Uterus (tissue), 4 donors: ENCODE results near the gene EIF3I. TPM values are rescaled to one million over a fixed set of nuclear protein-coding genes. Genes with fewer than 3 reads are reported as not detected.

ENCODE experiments used
- DNase-seq, 2 donors: peaks; one replicate each; pipeline ENCODE4 v3.0.0-alpha.2; 2019 to 2020
- H3K27ac ChIP-seq, 2 donors: fragments of 200-600 bp; sonication (generic); 1 replicate in 1 of 2; 2 replicates in 1 of 2; pipeline ENCODE4 v1.5.1; 2016 to 2018
- H3K27me3 ChIP-seq, 2 donors: fragments of 200-600 bp; sonication (generic); one replicate each; pipeline ENCODE4 v1.5.1; 2018 to 2019; ENCODE audit warnings: control low read depth in 1 of 2
- H3K36me3 ChIP-seq, 2 donors: fragments of 200-600 bp; sonication (generic); one replicate each; pipeline ENCODE4 v1.5.1; 2019; ENCODE audit warnings: control low read depth in 1 of 2
- H3K4me1 ChIP-seq, 2 donors: fragments of 200-600 bp; sonication (generic); one replicate each; pipeline ENCODE4 v1.5.1; 2018 to 2019; ENCODE audit warnings: control low read depth in 1 of 2
- H3K4me3 ChIP-seq, 2 donors: fragments of 200-600 bp; sonication (generic); 1 replicate in 1 of 2; 2 replicates in 1 of 2; pipeline ENCODE4 v1.5.1; 2018 to 2019; ENCODE audit warnings: mild to moderate bottlenecking in 1 of 2
- H3K9me3 ChIP-seq, 2 donors: fragments of 200-600 bp; sonication (generic); one replicate each; pipeline ENCODE4 v1.5.1; 2019; ENCODE audit warnings: control low read depth in 1 of 2
- CTCF ChIP-seq, 4 experiments: fragments of 200-600 bp in 2 of 4; fragments of 450-650 bp in 2 of 4; sonication (generic) in 2 of 4; IDR thresholded peaks; one replicate each; pipeline ENCODE4 v1.5.1; 2016 to 2019; ENCODE audit warnings: antibody characterized with exemption in 4 of 4, mild to moderate bottlenecking in 2 of 4, moderate library complexity in 1 of 4
- POLR2A ChIP-seq, 2 donors: fragments of 450-650 bp; IDR thresholded peaks; one replicate each; pipeline ENCODE4 v1.6.1; 2016; ENCODE audit warnings: antibody characterized with exemption in 2 of 2, mild to moderate bottlenecking in 1 of 2, moderate library complexity in 1 of 2
- intact Hi-C: fragments of 100-400 bp; cut with DNase I; formaldehyde crosslinking; loops from one replicate; pipeline ENCODE4 v1.15.1; 2023; ENCODE audit warnings: low total_unique reads
- total RNA-seq, 4 donors: library from RNA; depleted of rRNA in 3 of 4; stranded (reverse); fragments of >200 nt in 3 of 4; gene quantifications; one replicate each; pipeline versions ENCODE4 v1.1.0 to v1.2.4, GENCODE V29; 2014 to 2023
- donor health status: DM: yes; HTN: yes; CAD: no.

Gene EIF3I
- total RNA-seq, 4 donors from 2014 or later = 111 to 246 (median 143) TPM

- DNase-seq = peak; percentile 74 to 77
- TF ChIP-seq CTCF (IDR thresholded peaks at IDR 0.05) (no peak), POLR2A (IDR thresholded peaks at IDR 0.05) (peak in 1 of 2 donors; percentile 25)
- Histone ChIP-seq H3K9me3 (no peaks in the 10 kb centered on the region), H3K4me3 (peak within 1 kb of the TSS; percentile 51 to 73), H3K27me3 (no peaks in the 10 kb centered on the region), H3K36me3 (no peaks in the 10 kb centered on the region), H3K4me1 (peaks cover 0 to 19% of the 10 kb centered on the region in 2 donors), H3K27ac (peak within 1 kb of the TSS; percentile 81 to 90)
- intact Hi-C loops = no loop called here
Measured at GRCh38 chr1:32200226-32201010, 21.8 kb upstream of the EIF3I start, which contains the start of gene CCDC28B. Gene CCDC28B (plus strand): TSS chr1:32200595. CDS start chr1:32201936, 1,341 bp downstream.

DNA sequence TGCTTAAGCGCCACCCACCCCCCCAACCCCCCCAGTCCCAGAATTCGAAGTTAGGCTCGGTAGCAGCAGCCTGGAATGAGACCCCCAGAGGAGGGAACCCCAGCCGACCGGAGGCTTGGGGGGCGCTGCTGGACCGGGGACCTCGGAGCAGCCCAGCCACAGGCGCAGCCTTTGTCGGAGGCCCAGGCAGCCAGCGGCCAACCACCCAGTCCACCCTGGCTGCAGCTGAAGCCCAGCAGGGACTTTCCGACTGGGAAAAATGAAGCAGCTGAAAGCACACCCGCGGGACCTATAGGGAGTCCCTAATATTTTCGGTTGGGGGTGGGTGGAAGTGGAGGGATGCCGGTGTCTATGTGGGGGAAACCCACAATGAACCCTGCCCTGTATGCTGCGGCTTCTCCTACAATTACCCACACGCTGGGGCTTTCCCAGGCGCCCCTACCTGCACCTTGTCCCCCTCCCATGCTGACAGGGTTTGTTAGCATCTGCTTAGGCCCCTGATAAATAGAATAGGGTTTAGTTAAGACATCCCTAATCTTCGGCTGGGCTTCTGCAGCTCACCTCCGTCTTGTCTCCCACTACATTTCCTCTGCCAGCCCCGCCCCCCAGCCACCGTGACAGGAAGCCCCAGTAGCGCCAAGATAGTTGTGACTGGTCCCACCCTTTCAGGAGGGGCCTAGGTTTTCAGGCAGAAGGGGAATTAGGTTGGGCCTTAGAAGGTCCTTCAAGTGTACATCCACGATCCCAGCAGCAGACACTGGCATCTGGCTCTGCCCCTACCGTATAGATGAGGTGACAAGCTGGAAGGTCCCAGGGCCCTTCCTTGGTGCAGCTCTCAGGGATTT, 21.0 kb upstream of the EIF3I start:
- intact Hi-C loops = no loop called here
- Histone ChIP-seq H3K27ac (peak overlapping the region; percentile 81 to 90), H3K4me1 (peaks cover 0 to 19% of the 10 kb centered on the region in 2 donors), H3K27me3 (no peaks in the 10 kb centered on the region), H3K9me3 (no peaks in the 10 kb centered on the region), H3K36me3 (no peaks in the 10 kb centered on the region), H3K4me3 (peak overlapping the region; percentile 51 to 73)
- peak; percentile 66 to 68 for DNase-seq
- TF ChIP-seq CTCF (IDR thresholded peaks at IDR 0.05) (peak in 1 of 4 experiments; percentile 22), POLR2A (IDR thresholded peaks at IDR 0.05) (no peak)

DNA sequence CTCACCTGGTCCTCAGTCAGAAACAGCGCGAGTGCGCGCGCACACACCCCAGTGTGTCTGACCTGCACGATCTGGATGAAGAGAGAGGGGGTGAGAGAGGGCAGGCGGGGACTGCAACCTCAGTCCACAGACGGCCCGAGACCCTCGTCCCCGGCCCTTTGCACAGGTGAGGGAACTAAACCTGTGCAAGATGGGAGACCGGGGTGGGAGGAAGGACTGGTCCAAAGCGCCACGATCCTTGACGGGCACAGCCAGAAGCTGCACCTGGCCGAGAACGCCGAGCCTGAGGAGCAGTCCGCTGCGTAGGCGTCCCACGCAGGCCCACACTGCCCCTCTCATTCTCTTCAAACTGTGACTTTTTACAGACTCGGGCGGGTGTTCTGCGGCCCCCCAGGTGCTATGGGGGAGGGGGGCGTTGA, 17.3 kb upstream of the EIF3I start:
- no peak for TF ChIP-seq CTCF (IDR thresholded peaks at IDR 0.05)
- no peak for TF ChIP-seq POLR2A (IDR thresholded peaks at IDR 0.05)
- Histone ChIP-seq H3K27me3 (no peaks in the 10 kb centered on the region), H3K36me3 (no peaks in the 10 kb centered on the region), H3K9me3 (no peaks in the 10 kb centered on the region), H3K27ac (peak overlapping the region; percentile 53 to 71), H3K4me1 (peaks cover 0 to 12% of the 10 kb centered on the region in 2 donors), H3K4me3 (peak overlapping the region; percentile 51 to 52)
- peak in 1 of 2 donors; percentile 26 for DNase-seq
- intact Hi-C loops = no loop called here

DNA sequence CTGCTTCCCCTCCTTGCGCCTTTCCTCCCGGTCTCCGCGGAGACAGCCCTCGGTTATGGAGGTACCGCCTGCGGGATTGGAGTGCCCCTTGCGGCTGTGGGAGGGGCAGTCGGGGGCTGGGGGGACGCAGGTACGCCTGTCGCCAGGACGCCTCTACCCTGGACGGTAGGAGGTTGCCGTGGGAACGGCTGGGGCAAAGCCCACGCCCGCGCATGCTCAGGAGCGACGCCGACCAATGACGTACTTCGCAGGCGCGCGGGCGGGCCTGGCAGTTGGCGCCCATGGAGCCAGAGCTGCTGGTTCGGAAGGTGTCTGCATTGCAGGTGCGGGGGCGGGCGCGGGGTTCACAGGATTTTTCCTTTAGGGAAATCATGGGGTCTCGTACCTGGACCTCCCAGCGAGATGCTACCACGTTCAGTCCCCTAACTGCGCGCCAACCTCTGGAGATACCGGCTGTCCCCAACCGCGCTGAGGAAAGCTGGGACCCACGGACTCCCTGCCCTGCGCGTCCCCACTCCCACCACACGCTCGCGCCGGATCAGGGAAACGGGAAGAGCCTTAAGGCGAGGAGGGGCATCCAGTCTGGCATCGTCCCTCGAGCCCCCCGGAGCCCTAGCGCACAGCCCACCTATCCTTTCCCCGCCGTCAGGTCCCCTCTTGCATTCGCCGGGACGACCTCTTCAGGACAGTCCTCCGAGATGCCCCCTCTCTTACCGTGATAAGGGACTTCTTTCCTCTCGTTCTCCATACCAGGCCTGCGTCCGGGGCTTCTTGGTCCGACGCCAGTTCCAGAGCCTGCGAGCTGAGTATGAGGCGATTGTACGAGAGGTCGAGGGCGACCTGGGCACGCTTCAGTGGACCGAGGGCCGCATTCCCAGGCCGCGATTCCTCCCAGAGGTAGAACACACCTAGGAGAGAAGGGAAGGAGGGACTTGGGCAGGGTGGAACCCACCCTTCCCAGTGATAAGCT, 16.5 kb upstream of the EIF3I start, which contains the start of gene IQCC:
Gene IQCC, plus strand, starts transcription at position 271 of the 970 bp plus-strand sequence. Its CDS starts 11 bp downstream, at position 282.
- peak within 1 kb of the TSS; percentile 51 to 52 for H3K4me3 ChIP-seq
- peak; percentile 85 to 86 for DNase-seq
- intact Hi-C loops = no loop called here

More for the DNA sequence above, 16.5 kb upstream of the EIF3I start, which contains the start of gene IQCC:
- no peaks in the 10 kb centered on the region for H3K9me3 ChIP-seq
- TF ChIP-seq CTCF (IDR thresholded peaks at IDR 0.05) (peak in 1 of 4 experiments; percentile 2), POLR2A (IDR thresholded peaks at IDR 0.05) (peak; percentile 26 to 71)
- no peaks in the 10 kb centered on the region for H3K36me3 ChIP-seq
- H3K27me3 ChIP-seq = no peaks in the 10 kb centered on the region
- peak within 1 kb of the TSS; percentile 53 to 71 for H3K27ac ChIP-seq
- peaks cover 0 to 12% of the 10 kb centered on the region in 2 donors for H3K4me1 ChIP-seq
